Endothelial cell of umbilical vein (primary cell): ENCODE data around the gene RALBP1. TPM values are rescaled to one million over a fixed set of nuclear protein-coding genes. Genes with fewer than 3 reads are reported as not detected.
"Not testable (repeated sequence)": the region's sequence is repeated elsewhere in the genome, so short reads cannot be mapped to it uniquely, and the experiment has no call there.

Source experiments
- BruUV-seq: library from RNA; stranded (reverse); fragments of 400-500 nt; replicated peaks from 2 replicates; lab custom pipeline; 2021; lab: Mats Ljungman, UMichigan
- CTCF ChIA-PET: fragments of 300-600, 350-600 bp; sonication (Branson Sonifier 250); formaldehyde crosslinking; loops from one replicate; lab custom pipeline; 2021; ENCODE audit warnings: antibody characterized with exemption, inconsistent platforms; lab: Charles Lee
- POLR2A ChIA-PET: fragments of 300-600, 350-600 bp; sonication (Branson Sonifier 250); formaldehyde crosslinking; loops from one replicate; lab custom pipeline; 2021; ENCODE audit warnings: antibody characterized with exemption, inconsistent platforms; lab: Charles Lee
- DNase-seq: peaks from one replicate; pipeline ENCODE4 v3.0.0-alpha.2; 2011; ENCODE audit warnings: low read depth, low spot score
- FAIRE-seq: peaks from 2 replicates; lab custom pipeline; 2011; peaks lifted over from hg19 to GRCh38; lab: Jason Lieb, UNC
- H2AFZ ChIP-seq: 2 replicates; pipeline ENCODE4 v1.6.0; 2012; ENCODE audit warnings: low read depth, low read length, control low read depth, inconsistent platforms
- H3K27ac ChIP-seq: 2 replicates; pipeline ENCODE4 v1.5.1; 2011; ENCODE audit warnings: low read depth, mild to moderate bottlenecking, control low read depth, low read length, moderate library complexity; ENCODE audit not compliant: insufficient read depth
- H3K27me3 ChIP-seq, 2 experiments: 2 replicates each; pipeline versions ENCODE4 v1.6.0 to v1.6.1; 2011; ENCODE audit warnings: low read length in 2 of 2, mixed read lengths in 1 of 2; ENCODE audit not compliant: control insufficient read depth in 2 of 2, insufficient read depth in 2 of 2
- H3K36me3 ChIP-seq, 2 experiments: 2 replicates in 1 of 2; 3 replicates in 1 of 2; pipeline ENCODE4 v1.5.1; 2011; ENCODE audit warnings: low read length in 2 of 2, mild to moderate bottlenecking in 1 of 2, moderate library complexity in 1 of 2; ENCODE audit not compliant: control insufficient read depth in 2 of 2, insufficient read depth in 2 of 2; ENCODE audit errors: extremely low read depth in 1 of 2
- H3K4me1 ChIP-seq: 3 replicates; pipeline ENCODE4 v1.5.1; 2011; ENCODE audit warnings: mild to moderate bottlenecking, low read length; ENCODE audit not compliant: control insufficient read depth, insufficient read depth; ENCODE audit errors: extremely low read depth
- H3K4me2 ChIP-seq: 2 replicates; pipeline ENCODE4 v1.6.1; 2011; ENCODE audit warnings: low read length, control low read depth, mixed read lengths; ENCODE audit not compliant: insufficient read depth
- H3K4me3 ChIP-seq, 3 experiments: fragments of 200-600 bp in 1 of 3; sonication (generic), shearing (Covaris generic) in 1 of 3; replicated peaks in 1 of 3; 2 replicates each; pipeline ENCODE4 v1.5.1; 2011 to 2016; ENCODE audit warnings: control low read depth in 3 of 3, low read length in 3 of 3, mild to moderate bottlenecking in 2 of 3, inconsistent platforms in 1 of 3, low read depth in 1 of 3, moderate library complexity in 1 of 3; ENCODE audit not compliant: insufficient read depth in 1 of 3
- H3K79me2 ChIP-seq: 2 replicates; pipeline ENCODE4 v1.6.0; 2012; ENCODE audit warnings: low read length, inconsistent platforms; ENCODE audit not compliant: control insufficient read depth, insufficient read depth
- H3K9ac ChIP-seq: replicated peaks from 2 replicates; pipeline ENCODE3; 2011; ENCODE audit warnings: low read length, control low read depth; ENCODE audit not compliant: insufficient read depth; ENCODE audit errors: extremely low read depth
- H3K9me1 ChIP-seq: replicated peaks from 3 replicates; pipeline ENCODE4 v1.6.0; 2011; ENCODE audit warnings: mild to moderate bottlenecking, low read length; ENCODE audit not compliant: control insufficient read depth, insufficient read depth; ENCODE audit errors: extremely low read depth
- H3K9me3 ChIP-seq: replicated peaks from 2 replicates; pipeline ENCODE4 v1.5.1; 2012; ENCODE audit warnings: low read length, inconsistent platforms; ENCODE audit not compliant: control insufficient read depth, insufficient read depth
- H4K20me1 ChIP-seq: replicated peaks from 2 replicates; pipeline ENCODE3; 2011; ENCODE audit warnings: mild to moderate bottlenecking, low read length; ENCODE audit not compliant: control insufficient read depth, insufficient read depth; ENCODE audit errors: extremely low read depth
- CTCF ChIP-seq, 2 donors: IDR thresholded peaks; 1 replicate in 1 of 2; 2 replicates in 1 of 2; pipeline ENCODE4 v1.5.1; 2011; ENCODE audit warnings: low read length in 2 of 2, mild to moderate bottlenecking in 2 of 2, moderate library complexity in 2 of 2, control low read depth in 1 of 2, inconsistent platforms in 1 of 2, low read depth in 1 of 2; ENCODE audit not compliant: insufficient read depth in 1 of 2; ENCODE audit errors: extremely low read depth in 1 of 2
- EZH2 ChIP-seq: IDR thresholded peaks from 2 replicates; pipeline ENCODE4 v1.6.1; 2012; ENCODE audit warnings: borderline replicate concordance, low read depth, mild to moderate bottlenecking, moderate library complexity, low read length, inconsistent platforms; ENCODE audit not compliant: severe bottlenecking
- FOS ChIP-seq: IDR thresholded peaks from 2 replicates; pipeline ENCODE4 v1.6.1; 2011; ENCODE audit warnings: mild to moderate bottlenecking, low read length, moderate library complexity, borderline replicate concordance; ENCODE audit not compliant: insufficient read depth
- GATA2 ChIP-seq: IDR thresholded peaks from 2 replicates; pipeline ENCODE4 v1.7.0; 2011; ENCODE audit warnings: low read depth, mild to moderate bottlenecking, moderate library complexity, mixed read lengths, low read length; ENCODE audit not compliant: insufficient read length, insufficient read depth
- JUN ChIP-seq: IDR thresholded peaks from 2 replicates; pipeline ENCODE4 v1.6.1; 2011; ENCODE audit warnings: borderline replicate concordance, low read depth; ENCODE audit not compliant: insufficient read length, insufficient read depth
- MAX ChIP-seq: IDR thresholded peaks from 2 replicates; pipeline ENCODE4 v1.6.1; 2011; ENCODE audit not compliant: insufficient read depth, insufficient read length
- MYC ChIP-seq: IDR thresholded peaks from one replicate; pipeline ENCODE4 v1.6.1; 2011; ENCODE audit warnings: mild to moderate bottlenecking, low read depth, low read length
- POLR2A ChIP-seq: IDR thresholded peaks from 2 replicates; pipeline ENCODE4 v1.6.1; 2012; ENCODE audit warnings: low read depth, mild to moderate bottlenecking, control low read depth, low read length
- POLR2AphosphoS5 ChIP-seq: IDR thresholded peaks from 2 replicates; pipeline ENCODE4 v1.6.1; 2012; ENCODE audit warnings: low read depth, mild to moderate bottlenecking, control low read depth, low read length, moderate library complexity; ENCODE audit not compliant: insufficient read depth
- dilution Hi-C: fragments of 300-500 bp; cut with MboI; formaldehyde crosslinking; loops from one replicate; pipeline ENCODE4 v1.15.0; 2019; ENCODE audit warnings: low sequenced_read_pairs; ENCODE audit not compliant: extremely low pct_ligation_motif_present
- intact Hi-C: fragments of 100-400 bp; cut with micrococcal nuclease; formaldehyde crosslinking; loops from one replicate; pipeline ENCODE4 v1.10.0; 2022
- polyA plus RNA-seq, 4 experiments: library from polyadenylated mRNA; depleted of rRNA in 3 of 4; stranded (reverse) in 3 of 4; unstranded in 1 of 4; fragments of >200 nt; gene quantifications; 2 replicates each; pipeline versions ENCODE4 v1.2.1 to v1.2.3, GENCODE V29; 2011 to 2012; ENCODE audit warnings: missing spikeins in 1 of 4
- total RNA-seq: library from RNA; stranded (reverse); gene quantifications from 2 replicates; pipeline ENCODE4 v1.2.3, GENCODE V29; 2021

Gene RALBP1
- total and polyA plus RNA-seq, 2 donors (not counting 3 experiments of a cell fraction or from before 2014, with no cell fraction given), result 55.8 to 68.4 TPM

- intact Hi-C loops, result no loop called here
- no peaks in the 10 kb centered on the region for H3K9me3 ChIP-seq
- no peak for TF ChIP-seq GATA2
- no peak for TF ChIP-seq JUN
- TF ChIP-seq POLR2AphosphoS5, result no peak
- no peak for TF ChIP-seq CTCF (IDR thresholded peaks at IDR 0.05; ENCODE audit: extremely low read depth in 1 of 2, insufficient read depth in 1 of 2, low read depth in 1 of 2, low read length in 2 of 2)
- TF ChIP-seq EZH2, result no peak
- TF ChIP-seq POLR2A, result no peak
- TF ChIP-seq MYC, result no peak
- no peak for TF ChIP-seq MAX
- TF ChIP-seq FOS, result no peak
- no peak for DNase-seq
- H3K4me1 ChIP-seq, result no peaks in the 10 kb centered on the region
- ChIA-PET POLR2A (interaction anchor here (0.5 kb wide), 1 partner anchor 549 kb away, joined by 3 read pairs; no protein-coding TSS in a partner anchor), CTCF (interaction anchor here (0.9 kb wide), 1 partner anchor 9 kb away, joined by 4 read pairs; no protein-coding TSS in a partner anchor)
- H3K9ac ChIP-seq, result no peak overlapping the region
- H3K27ac ChIP-seq, result no peak overlapping the region
- no peaks in the 10 kb centered on the region for H4K20me1 ChIP-seq
- H3K27me3 ChIP-seq, result peaks cover 0 to 4% of the 10 kb centered on the region in 2 experiments
- dilution Hi-C loops, result no loop called here
- FAIRE-seq, result no peak
- H3K9me1 ChIP-seq, result no peaks in the 10 kb centered on the region
- no peaks in the 10 kb centered on the region for H3K79me2 ChIP-seq
- H3K36me3 ChIP-seq, result no peaks in the 10 kb centered on the region
- no peak overlapping the region for H3K4me3 ChIP-seq
- H3K4me2 ChIP-seq, result no peak overlapping the region
- H2AFZ ChIP-seq, result no peak overlapping the region
- BruUV-seq, result no TSS peak
Measured at GRCh38 chr18:9429662-9429993, 45.7 kb upstream of the RALBP1 start.

- H3K9me1 ChIP-seq, H3K4me3 ChIP-seq, H3K9me3 ChIP-seq, H3K9ac ChIP-seq, H3K27me3 ChIP-seq, FAIRE-seq, H3K36me3 ChIP-seq, DNase-seq, H2AFZ ChIP-seq, H4K20me1 ChIP-seq, H3K27ac ChIP-seq, CTCF ChIA-PET, H3K4me2 ChIP-seq, POLR2A ChIA-PET, BruUV-seq, dilution Hi-C loops, intact Hi-C loops, H3K79me2 ChIP-seq, H3K4me1 ChIP-seq: not testable (repeated sequence)
Measured at GRCh38 chr18:9430315-9430714, 45.0 kb upstream of the RALBP1 start.
